NCI-H146 (cell line): Measurements from ENCODE around the gene NMBR.
"Not testable (repeated sequence)": the region's sequence is repeated elsewhere in the genome, so short reads cannot be mapped to it uniquely, and the experiment has no call there.

ENCODE experiments used
- DNase-seq: peaks from one replicate; lab custom pipeline; 2025; lab: John Stamatoyannopoulos, UW

The NMBR gene

GRCh38 chr6:142058551-142059290 is 88.2 kb downstream of the NMBR start:
- DNase-seq: no peak

GRCh38 chr6:142055219-142055618 is 91.7 kb downstream of the NMBR start:
- no peak for DNase-seq

GRCh38 chr6:142051404-142051803 is 95.5 kb downstream of the NMBR start:
- DNase-seq: no peak

GRCh38 chr6:142048593-142048980 is 98.3 kb downstream of the NMBR start:
- no peak for DNase-seq

- no peak for DNase-seq
Observed at GRCh38 chr6:142047934-142048592, 98.9 kb downstream of the NMBR start.

- DNase-seq: no peak
Observed at GRCh38 chr6:142045380-142046278, 101.3 kb downstream of the NMBR start.

- no peak for DNase-seq
Observed at GRCh38 chr6:142035890-142036289, 111.0 kb downstream of the NMBR start.

- no peak for DNase-seq
Observed at GRCh38 chr6:142031035-142031434, 115.9 kb downstream of the NMBR start.

- DNase-seq: no peak
Observed at GRCh38 chr6:142030115-142030619, 116.8 kb downstream of the NMBR start.

- DNase-seq: no peak
Observed at GRCh38 chr6:142028527-142028926, 118.4 kb downstream of the NMBR start.

- DNase-seq: not testable (repeated sequence)
Observed at GRCh38 chr6:142027804-142028203, 119.1 kb downstream of the NMBR start.

- DNase-seq: no peak
Observed at GRCh38 chr6:142027074-142027473, 119.8 kb downstream of the NMBR start.

GRCh38 chr6:142026471-142026870 is 120.5 kb downstream of the NMBR start:
- no peak for DNase-seq
